Measurements from ENCODE around the gene RYR1. TPM values are rescaled to one million over a fixed set of nuclear protein-coding genes. Genes with fewer than 3 reads are reported as not detected.

RYR1 gene
- total RNA-seq, 1 experiment from 2014 or later: 4.1 TPM

DNA sequence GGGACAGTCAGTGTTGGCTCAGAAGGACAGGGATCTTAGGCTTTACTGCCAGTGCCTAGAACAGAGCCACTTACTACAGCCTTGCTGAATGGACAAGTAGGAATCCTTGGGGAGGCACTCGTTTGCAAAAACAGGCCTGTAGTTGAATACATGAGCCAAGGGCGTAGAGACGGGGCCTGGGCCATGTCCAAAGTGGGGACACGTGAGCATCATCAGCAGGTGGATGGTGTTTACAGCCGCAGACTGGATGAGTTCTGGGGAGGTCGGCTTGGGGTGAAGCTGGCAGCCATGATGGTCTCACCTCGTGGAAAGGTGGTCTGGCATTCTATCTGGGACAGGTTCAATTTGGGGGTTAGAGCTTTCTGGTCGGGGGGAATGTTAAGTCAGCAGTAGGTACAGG, 17.5 kb downstream of the RYR1 start:
- H3K27ac ChIP-seq (ENCODE audit: low read depth, low read length): no peak overlapping the region
- no peak overlapping the region for H2AFZ ChIP-seq (ENCODE audit: low read depth, low read length, poor library complexity, severe bottlenecking)
- H3K9me3 ChIP-seq (ENCODE audit: control insufficient read depth in 1 of 2, insufficient read depth in 1 of 2, low read depth in 1 of 2, low read length in 2 of 2): no peaks in the 10 kb centered on the region
- H3K4me2 ChIP-seq (ENCODE audit: low read length): no peak overlapping the region
- ATAC-seq: no peak
- RAD21 ChIA-PET (ENCODE audit: low non-redundant PET in 1 of 2, low total read pairs in 2 of 2, uncharacterized antibody in 2 of 2, unreplicated experiment in 2 of 2): no interaction called here
- H3K4me1 ChIP-seq (ENCODE audit: control insufficient read depth in 1 of 2, insufficient read depth in 2 of 2, low read length in 2 of 2): peaks cover 3 to 10% of the 10 kb centered on the region in 2 experiments; a peak in 3 of 4 replicates
- H3K4me3 ChIP-seq (replicated peaks in 1 of 2; ENCODE audit: low read depth in 1 of 2, low read length in 2 of 2): no peak overlapping the region
- DNase-seq (ENCODE audit: low read depth, low spot score): no peak
- no TSS peak for BruUV-seq (replicated peaks)
- H3K9ac ChIP-seq (ENCODE audit: low read length): no peak overlapping the region
- no peaks in the 10 kb centered on the region for H3K27me3 ChIP-seq (ENCODE audit: insufficient read depth, low read length)
- CTCF ChIA-PET: no interaction called here
- intact Hi-C loops (cut with micrococcal nuclease): no loop called here
- H3K36me3 ChIP-seq (ENCODE audit: control insufficient read depth in 1 of 2, insufficient read depth in 2 of 2, low read length in 2 of 2): no peaks in the 10 kb centered on the region
- H3K9me2 ChIP-seq (ENCODE audit: insufficient read depth): no peaks in the 10 kb centered on the region
- H3K79me2 ChIP-seq (ENCODE audit: insufficient read depth, low read length): no peaks in the 10 kb centered on the region
- POLR2A ChIA-PET: no interaction called here
- no peaks in the 10 kb centered on the region for H4K20me1 ChIP-seq (ENCODE audit: insufficient read depth)
- TF ChIP-seq POLR2AphosphoS5 (IDR thresholded peaks at IDR 0.05; ENCODE audit: low read depth, low read length) (no peak), TCF7L2 (IDR thresholded peaks at IDR 0.05; ENCODE audit: borderline replicate concordance, extremely low read depth, insufficient read depth, insufficient read length) (no peak)

DNA sequence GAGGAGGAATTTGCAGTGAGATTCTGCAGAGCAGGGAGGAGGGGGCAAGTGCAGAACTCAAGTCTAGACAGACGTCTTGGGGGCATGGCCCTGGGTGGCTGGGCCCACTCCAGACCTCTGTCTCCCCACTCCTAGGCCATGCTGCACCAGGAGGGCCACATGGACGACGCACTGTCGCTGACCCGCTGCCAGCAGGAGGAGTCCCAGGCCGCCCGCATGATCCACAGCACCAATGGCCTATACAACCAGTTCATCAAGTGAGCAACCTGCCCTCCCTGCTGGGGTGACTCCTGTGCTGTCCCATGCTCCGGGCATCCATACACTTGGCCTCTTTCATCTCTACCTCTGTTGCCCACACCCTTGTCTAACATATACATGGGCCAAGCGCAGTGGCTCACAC, 18.1 kb downstream of the RYR1 start:
- no TSS peak for BruUV-seq (replicated peaks)
- H3K27me3 ChIP-seq (ENCODE audit: insufficient read depth, low read length): no peaks in the 10 kb centered on the region
- intact Hi-C loops (cut with micrococcal nuclease): no loop called here
- ChIA-PET POLR2A (no interaction called here), CTCF (no interaction called here), RAD21 (ENCODE audit: low non-redundant PET in 1 of 2, low total read pairs in 2 of 2, uncharacterized antibody in 2 of 2, unreplicated experiment in 2 of 2) (no interaction called here)
- H3K4me2 ChIP-seq (ENCODE audit: low read length): no peak overlapping the region
- no peaks in the 10 kb centered on the region for H3K9me3 ChIP-seq (ENCODE audit: control insufficient read depth in 1 of 2, insufficient read depth in 1 of 2, low read depth in 1 of 2, low read length in 2 of 2)
- H3K36me3 ChIP-seq (ENCODE audit: control insufficient read depth in 1 of 2, insufficient read depth in 2 of 2, low read length in 2 of 2): no peaks in the 10 kb centered on the region
- H4K20me1 ChIP-seq (ENCODE audit: insufficient read depth): no peaks in the 10 kb centered on the region
- no peaks in the 10 kb centered on the region for H3K79me2 ChIP-seq (ENCODE audit: insufficient read depth, low read length)
- TF ChIP-seq ZFX (IDR thresholded peaks at IDR 0.05): no peak
- TF ChIP-seq, protein P1, sequence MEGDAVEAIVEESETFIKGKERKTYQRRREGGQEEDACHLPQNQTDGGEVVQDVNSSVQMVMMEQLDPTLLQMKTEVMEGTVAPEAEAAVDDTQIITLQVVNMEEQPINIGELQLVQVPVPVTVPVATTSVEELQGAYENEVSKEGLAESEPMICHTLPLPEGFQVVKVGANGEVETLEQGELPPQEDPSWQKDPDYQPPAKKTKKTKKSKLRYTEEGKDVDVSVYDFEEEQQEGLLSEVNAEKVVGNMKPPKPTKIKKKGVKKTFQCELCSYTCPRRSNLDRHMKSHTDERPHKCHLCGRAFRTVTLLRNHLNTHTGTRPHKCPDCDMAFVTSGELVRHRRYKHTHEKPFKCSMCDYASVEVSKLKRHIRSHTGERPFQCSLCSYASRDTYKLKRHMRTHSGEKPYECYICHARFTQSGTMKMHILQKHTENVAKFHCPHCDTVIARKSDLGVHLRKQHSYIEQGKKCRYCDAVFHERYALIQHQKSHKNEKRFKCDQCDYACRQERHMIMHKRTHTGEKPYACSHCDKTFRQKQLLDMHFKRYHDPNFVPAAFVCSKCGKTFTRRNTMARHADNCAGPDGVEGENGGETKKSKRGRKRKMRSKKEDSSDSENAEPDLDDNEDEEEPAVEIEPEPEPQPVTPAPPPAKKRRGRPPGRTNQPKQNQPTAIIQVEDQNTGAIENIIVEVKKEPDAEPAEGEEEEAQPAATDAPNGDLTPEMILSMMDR (IDR thresholded peaks at IDR 0.05 in 2 of 3, conservative IDR thresholded peaks at IDR 0.05 in 1 of 3; ENCODE audit: borderline replicate concordance in 1 of 3, insufficient read depth in 1 of 3, low read depth in 2 of 3, low read length in 2 of 3): no peak
- no peak for TF ChIP-seq YY1 (IDR thresholded peaks at IDR 0.05; ENCODE audit: extremely low read depth, insufficient replicate concordance, low read depth, low read length)
- no peak for TF ChIP-seq POLR2A (IDR thresholded peaks at IDR 0.05; ENCODE audit: borderline replicate concordance, extremely low read depth, insufficient read depth, insufficient read length)
- TF ChIP-seq SP1 (IDR thresholded peaks at IDR 0.05; ENCODE audit: low read depth): no peak
- no peak for TF ChIP-seq FOSL1 (IDR thresholded peaks at IDR 0.05; ENCODE audit: low read depth)
- no peak for TF ChIP-seq EGR1 (IDR thresholded peaks at IDR 0.05; ENCODE audit: low read depth)
- no peak for TF ChIP-seq ELF1 (IDR thresholded peaks at IDR 0.05; ENCODE audit: borderline replicate concordance, low read depth)
- TF ChIP-seq, protein P2, sequence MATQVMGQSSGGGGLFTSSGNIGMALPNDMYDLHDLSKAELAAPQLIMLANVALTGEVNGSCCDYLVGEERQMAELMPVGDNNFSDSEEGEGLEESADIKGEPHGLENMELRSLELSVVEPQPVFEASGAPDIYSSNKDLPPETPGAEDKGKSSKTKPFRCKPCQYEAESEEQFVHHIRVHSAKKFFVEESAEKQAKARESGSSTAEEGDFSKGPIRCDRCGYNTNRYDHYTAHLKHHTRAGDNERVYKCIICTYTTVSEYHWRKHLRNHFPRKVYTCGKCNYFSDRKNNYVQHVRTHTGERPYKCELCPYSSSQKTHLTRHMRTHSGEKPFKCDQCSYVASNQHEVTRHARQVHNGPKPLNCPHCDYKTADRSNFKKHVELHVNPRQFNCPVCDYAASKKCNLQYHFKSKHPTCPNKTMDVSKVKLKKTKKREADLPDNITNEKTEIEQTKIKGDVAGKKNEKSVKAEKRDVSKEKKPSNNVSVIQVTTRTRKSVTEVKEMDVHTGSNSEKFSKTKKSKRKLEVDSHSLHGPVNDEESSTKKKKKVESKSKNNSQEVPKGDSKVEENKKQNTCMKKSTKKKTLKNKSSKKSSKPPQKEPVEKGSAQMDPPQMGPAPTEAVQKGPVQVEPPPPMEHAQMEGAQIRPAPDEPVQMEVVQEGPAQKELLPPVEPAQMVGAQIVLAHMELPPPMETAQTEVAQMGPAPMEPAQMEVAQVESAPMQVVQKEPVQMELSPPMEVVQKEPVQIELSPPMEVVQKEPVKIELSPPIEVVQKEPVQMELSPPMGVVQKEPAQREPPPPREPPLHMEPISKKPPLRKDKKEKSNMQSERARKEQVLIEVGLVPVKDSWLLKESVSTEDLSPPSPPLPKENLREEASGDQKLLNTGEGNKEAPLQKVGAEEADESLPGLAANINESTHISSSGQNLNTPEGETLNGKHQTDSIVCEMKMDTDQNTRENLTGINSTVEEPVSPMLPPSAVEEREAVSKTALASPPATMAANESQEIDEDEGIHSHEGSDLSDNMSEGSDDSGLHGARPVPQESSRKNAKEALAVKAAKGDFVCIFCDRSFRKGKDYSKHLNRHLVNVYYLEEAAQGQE (IDR thresholded peaks at IDR 0.05; ENCODE audit: low read depth): no peak
- no peak for TF ChIP-seq RAD21 (IDR thresholded peaks at IDR 0.05; ENCODE audit: low read depth)
- no peak for TF ChIP-seq SRF (IDR thresholded peaks at IDR 0.05; ENCODE audit: low read depth)
- TF ChIP-seq JUND (IDR thresholded peaks at IDR 0.05): no peak
- TF ChIP-seq CBX3 (IDR thresholded peaks at IDR 0.05; ENCODE audit: low read depth): no peak
- TF ChIP-seq TCF7L2 (IDR thresholded peaks at IDR 0.05; ENCODE audit: borderline replicate concordance, extremely low read depth, insufficient read depth, insufficient read length): no peak
- ATAC-seq (no peak), DNase-seq (ENCODE audit: low read depth, low spot score) (no peak)
- peaks cover 3 to 10% of the 10 kb centered on the region in 2 experiments; a peak in 3 of 4 replicates for H3K4me1 ChIP-seq (ENCODE audit: control insufficient read depth in 1 of 2, insufficient read depth in 2 of 2, low read length in 2 of 2)
- H3K9ac ChIP-seq (ENCODE audit: low read length): no peak overlapping the region
- H3K4me3 ChIP-seq (replicated peaks in 1 of 2; ENCODE audit: low read depth in 1 of 2, low read length in 2 of 2): no peak overlapping the region
- H3K27ac ChIP-seq (ENCODE audit: low read depth, low read length): no peak overlapping the region
- H2AFZ ChIP-seq (ENCODE audit: low read depth, low read length, poor library complexity, severe bottlenecking): no peak overlapping the region
- H3K9me2 ChIP-seq (ENCODE audit: insufficient read depth): no peaks in the 10 kb centered on the region

Data from HCT116 (cell line).